WERI-Rb-1 (cell line): ENCODE results near the gene TSKS.

Experiments used
- DNase-seq: peaks from one replicate; pipeline ENCODE4 v3.0.0-alpha.2; 2020
- H3K27ac ChIP-seq: fragments of 250-450 bp; sonication (Bioruptor Pico); 2 replicates; pipeline ENCODE4 v1.5.1; 2020; ENCODE audit warnings: mild to moderate bottlenecking, moderate library complexity
- H3K27me3 ChIP-seq: fragments of 250-450 bp; sonication (Bioruptor Pico); 2 replicates; pipeline ENCODE4 v1.5.1; 2021; ENCODE audit warnings: mild to moderate bottlenecking, low read depth, moderate library complexity; ENCODE audit not compliant: insufficient read depth, severe bottlenecking
- H3K36me3 ChIP-seq: fragments of 250-450 bp; sonication (Bioruptor Pico); 2 replicates; pipeline ENCODE4 v1.5.1; 2020; ENCODE audit warnings: mild to moderate bottlenecking, moderate library complexity
- H3K4me3 ChIP-seq: 2 replicates; pipeline ENCODE4 v1.5.1; 2011; ENCODE audit warnings: low read depth, mild to moderate bottlenecking, control low read depth, low read length
- H3K9me3 ChIP-seq: fragments of 250-450 bp; sonication (Bioruptor Pico); 2 replicates; pipeline ENCODE4 v1.5.1; 2021; ENCODE audit warnings: mild to moderate bottlenecking, moderate library complexity; ENCODE audit not compliant: severe bottlenecking
- CTCF ChIP-seq: IDR thresholded peaks from 2 replicates; pipeline ENCODE4 v1.5.1; 2011; ENCODE audit warnings: low read depth, mild to moderate bottlenecking, control low read depth, inconsistent platforms, low read length

Gene TSKS

GRCh38 chr19:49781394-49781793 is 18.3 kb upstream of the TSKS start:
- no peak overlapping the region for H3K27ac ChIP-seq

GRCh38 chr19:49780861-49781260 is 17.8 kb upstream of the TSKS start:
- peaks cover 20% of the 10 kb centered on the region for H3K36me3 ChIP-seq
- H3K27ac ChIP-seq: no peak overlapping the region
- no peak for DNase-seq
- H3K9me3 ChIP-seq: no peaks in the 10 kb centered on the region
- no peaks in the 10 kb centered on the region for H3K27me3 ChIP-seq
- no peak overlapping the region for H3K4me3 ChIP-seq
- no peak for TF ChIP-seq CTCF

More at GRCh38 chr19:49781394-49781793, 18.3 kb upstream of the TSKS start:
- no peak for TF ChIP-seq CTCF
- Histone ChIP-seq H3K4me3 (no peak overlapping the region), H3K9me3 (no peaks in the 10 kb centered on the region), H3K27me3 (no peaks in the 10 kb centered on the region), H3K36me3 (peaks cover 20% of the 10 kb centered on the region)
- DNase-seq: no peak

- H3K9me3 ChIP-seq: no peaks in the 10 kb centered on the region
- H3K4me3 ChIP-seq: no peak overlapping the region
- TF ChIP-seq CTCF: no peak
- peaks cover 18% of the 10 kb centered on the region for H3K36me3 ChIP-seq
- H3K27ac ChIP-seq: no peak overlapping the region
- DNase-seq: no peak
- no peaks in the 10 kb centered on the region for H3K27me3 ChIP-seq
Measured at GRCh38 chr19:49779731-49780555, 16.8 kb upstream of the TSKS start.

GRCh38 chr19:49776371-49776764 is 13.3 kb upstream of the TSKS start:
- no peak overlapping the region for H3K27ac ChIP-seq
- H3K27me3 ChIP-seq: no peaks in the 10 kb centered on the region
- H3K4me3 ChIP-seq: no peak overlapping the region
- no peak for TF ChIP-seq CTCF
- H3K9me3 ChIP-seq: no peaks in the 10 kb centered on the region
- no peak for DNase-seq
- H3K36me3 ChIP-seq: no peaks in the 10 kb centered on the region; the same call in 1 of the 2 replicates

GRCh38 chr19:49775742-49776370 is 12.8 kb upstream of the TSKS start:
- H3K36me3 ChIP-seq: no peaks in the 10 kb centered on the region; the same call in 1 of the 2 replicates
- H3K27ac ChIP-seq: no peak overlapping the region
- DNase-seq: no peak
- no peak for TF ChIP-seq CTCF
- H3K27me3 ChIP-seq: no peaks in the 10 kb centered on the region
- H3K9me3 ChIP-seq: no peaks in the 10 kb centered on the region
- no peak overlapping the region for H3K4me3 ChIP-seq
